Psoas muscle (tissue), 8 donors: Measurements from ENCODE around the gene MRPL19. TPM values are rescaled to one million over a fixed set of nuclear protein-coding genes. Genes with fewer than 3 reads are reported as not detected.

Experiments used
- ATAC-seq, 4 donors: fragments of 200-7000 bp; cut with Tn5 transposase; one replicate each; pipeline ENCODE4 v1.9.1; 2020; ENCODE audit warnings: moderate library complexity in 3 of 4, mild to moderate bottlenecking in 2 of 4
- DNase-seq, 2 donors: peaks; one replicate each; pipeline ENCODE4 v3.0.0-alpha.2; 2020
- H3K27ac ChIP-seq: fragments of 200-600 bp; one replicate; pipeline ENCODE4 v1.8.0; 2022
- H3K27me3 ChIP-seq, 3 donors: fragments of 200-600 bp in 1 of 3; one replicate each; pipeline versions ENCODE4 v1.6.1 to v1.8.0; 2013 to 2022; ENCODE audit warnings: low read length in 2 of 3, mild to moderate bottlenecking in 2 of 3, moderate library complexity in 1 of 3; ENCODE audit not compliant: insufficient read depth in 3 of 3
- H3K36me3 ChIP-seq, 2 donors: fragments of 200-600 bp in 1 of 2; one replicate each; pipeline versions ENCODE4 v1.6.1 to v1.8.0; 2013 to 2022; ENCODE audit warnings: low read depth in 1 of 2, mild to moderate bottlenecking in 1 of 2, moderate library complexity in 1 of 2; ENCODE audit not compliant: insufficient read depth in 1 of 2
- H3K4me1 ChIP-seq: fragments of 200-600 bp; one replicate; pipeline ENCODE4 v1.8.0; 2022
- H3K4me3 ChIP-seq: fragments of 200-600 bp; one replicate; pipeline ENCODE4 v1.8.0; 2022; ENCODE audit warnings: mild to moderate bottlenecking
- H3K9me3 ChIP-seq: fragments of 200-600 bp; one replicate; pipeline ENCODE4 v1.8.0; 2022
- CTCF ChIP-seq: fragments of 200-600 bp; IDR thresholded peaks from one replicate; pipeline ENCODE4 v1.8.0; 2022; ENCODE audit warnings: antibody characterized with exemption
- WGBS, 3 donors: extraction: QIAGEN DNeasy Blood & Tissue Kit; methylation state at CpG; one replicate each; pipeline versions ENCODE4 v1.1.6 to v1.1.7; 2013; 5-methylcytosine and 5-hydroxymethylcytosine counted together
- intact Hi-C, 2 donors: fragments of 100-400 bp; cut with DNase I; formaldehyde crosslinking; loops; one replicate each; pipeline versions ENCODE4 v1.11.0 to v1.14.2; 2022
- polyA plus RNA-seq, 3 donors: library from polyadenylated mRNA; stranded (reverse); fragments of 200-250 nt; gene quantifications; one replicate each; pipeline ENCODE4 v1.2.3, GENCODE V29; 2013
- total RNA-seq, 4 donors: library from RNA; stranded (reverse); fragmentation: NEBNext Ultra II Directional in 2 of 4; extraction: Animal tissue kit (Norgen Biotek cat#: 25700) in 2 of 4; gene quantifications; one replicate each; pipeline versions ENCODE4 v1.2.1 to v1.2.4, GENCODE V29; 2021 to 2023
- donor health status: healthy with polysubstance abuse.
- donor health status: DM: no; HTN: no; CAD: no; lungs with moderate emphysema.
- donor health status: Bipolar disorder and iron deficiency.
- donor health status: healthy.
- donor health status: DM: yes; HTN: yes; CAD: no.
- donor health status: DM: no; HTN: no; CAD: no.
- donor health status: DM: no; HTN: no; CAD: no.
- donor health status: DM: yes; HTN: yes; CAD: no.

Gene MRPL19
- total and polyA plus RNA-seq, 7 donors: 32.4 to 88.1 (median 68.6) TPM

DNA sequence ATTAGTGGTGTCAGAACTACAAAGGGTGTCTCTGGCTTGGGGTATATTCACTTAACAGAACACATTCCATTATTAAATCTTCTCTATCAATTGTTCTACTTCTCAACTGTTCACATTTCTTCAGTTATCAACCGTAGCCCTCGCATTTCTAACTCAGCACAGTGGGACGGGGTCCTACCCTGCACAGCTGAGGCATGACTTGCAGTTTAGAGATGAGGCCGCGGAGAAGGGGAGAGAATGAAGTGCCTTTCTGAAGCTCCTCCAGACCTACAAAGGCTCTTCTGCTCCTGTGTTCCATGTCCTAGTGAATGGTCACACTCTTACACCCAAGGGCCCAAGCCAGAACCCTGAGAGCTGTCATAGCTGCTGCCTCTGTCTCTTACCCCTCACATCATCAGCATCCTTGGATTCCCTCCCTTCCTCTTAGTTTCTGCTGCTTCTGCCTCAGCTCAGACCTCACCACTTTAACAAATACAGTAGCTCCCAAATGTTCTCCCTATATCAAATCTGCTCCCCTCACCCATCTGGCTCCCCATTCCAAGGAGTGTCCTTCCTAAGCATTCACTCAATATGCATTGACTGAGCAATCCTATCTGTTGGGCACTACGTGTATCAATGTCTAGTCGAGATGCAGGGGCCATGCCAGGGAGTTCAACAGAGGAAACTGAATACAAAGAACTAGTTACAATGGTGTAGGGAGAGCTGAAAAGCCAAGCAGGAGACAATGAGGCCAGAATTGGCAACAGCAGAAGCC is 34.3 kb upstream of the MRPL19 start:
- H3K27me3 ChIP-seq: peaks cover 0 to 27% (median 0%) of the 10 kb centered on the region in 3 donors

GRCh38 chr2:75612862-75613243 is 33.7 kb upstream of the MRPL19 start:
- Histone ChIP-seq H3K4me1 (no peaks in the 10 kb centered on the region), H3K4me3 (no peak overlapping the region), H3K36me3 (no peaks in the 10 kb centered on the region), H3K27me3 (peaks cover 0 to 21% (median 0%) of the 10 kb centered on the region in 3 donors), H3K27ac (no peak overlapping the region), H3K9me3 (no peaks in the 10 kb centered on the region)
- ATAC-seq: no peak
- no peak for TF ChIP-seq CTCF
- intact Hi-C loops: loop anchor here in 1 of 2 donors (5.0 kb wide), 1 partner anchor 146 kb away; no protein-coding TSS in a partner anchor
- no peak for DNase-seq
- WGBS, 3 donors: 69 to 85% (median 78%) methylated on average over 5 of the region's 5 CpGs

More for the DNA sequence above, 34.3 kb upstream of the MRPL19 start:
- no peak overlapping the region for H3K27ac ChIP-seq
- no peak for ATAC-seq
- TF ChIP-seq CTCF: no peak
- no peaks in the 10 kb centered on the region for H3K4me1 ChIP-seq
- intact Hi-C loops: loop anchor here in 1 of 2 donors (5.0 kb wide), 1 partner anchor 145 kb away; no protein-coding TSS in a partner anchor
- no peak overlapping the region for H3K4me3 ChIP-seq
- H3K9me3 ChIP-seq: no peaks in the 10 kb centered on the region
- no peaks in the 10 kb centered on the region for H3K36me3 ChIP-seq
- WGBS, 3 donors: 83 to 85% (median 84%) methylated on average over 7 of the region's 7 CpGs
- no peak for DNase-seq

DNA sequence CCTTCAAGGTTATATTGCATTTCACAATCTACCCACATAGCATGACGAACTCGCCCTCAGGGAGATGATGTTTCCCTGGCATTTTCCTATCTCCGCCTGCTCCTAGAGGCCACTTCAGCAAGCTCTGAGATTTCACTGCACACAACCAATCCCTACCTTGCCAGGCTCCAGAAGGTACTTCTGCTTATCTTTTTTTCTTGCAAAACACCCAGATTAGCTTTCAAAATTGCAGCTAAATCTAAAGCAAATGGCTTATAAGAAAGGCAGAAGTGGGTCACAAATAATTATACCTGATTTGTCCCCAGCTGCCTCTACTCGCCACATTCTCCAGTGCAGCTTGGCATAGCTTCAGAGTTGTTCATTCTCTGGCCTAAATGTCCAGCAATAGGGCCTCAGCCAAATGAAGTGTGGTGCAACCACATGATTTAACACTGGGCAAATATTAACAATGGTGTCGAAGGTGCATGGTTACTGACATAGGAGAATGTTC is 32.4 kb upstream of the MRPL19 start:
- Histone ChIP-seq H3K4me1 (no peaks in the 10 kb centered on the region), H3K27me3 (peaks cover 0 to 10% (median 0%) of the 10 kb centered on the region in 3 donors), H3K36me3 (no peaks in the 10 kb centered on the region), H3K9me3 (no peaks in the 10 kb centered on the region), H3K4me3 (no peak overlapping the region), H3K27ac (no peak overlapping the region)
- intact Hi-C loops: loop anchor here in 1 of 2 donors (5.0 kb wide), 1 partner anchor 147 kb away; no protein-coding TSS in a partner anchor
- DNase-seq (no peak), ATAC-seq (no peak)
- WGBS, 3 donors: 81 to 87% (median 87%) methylated on average over 5 of the region's 5 CpGs
- no peak for TF ChIP-seq CTCF

GRCh38 chr2:75616406-75616805 is 30.2 kb upstream of the MRPL19 start:
- TF ChIP-seq CTCF: no peak
- Histone ChIP-seq H3K27me3 (no peaks in the 10 kb centered on the region), H3K36me3 (no peaks in the 10 kb centered on the region), H3K4me3 (no peak overlapping the region), H3K27ac (no peak overlapping the region), H3K4me1 (no peaks in the 10 kb centered on the region), H3K9me3 (no peaks in the 10 kb centered on the region)
- DNase-seq: no peak
- intact Hi-C loops: no loop called here
- WGBS, 3 donors: 89 to 95% (median 92%) methylated on average over 4 of the region's 4 CpGs
- no peak for ATAC-seq
